A549 (cell line): ENCODE measurements around the gene PPP3CB. TPM values are rescaled to one million over a fixed set of nuclear protein-coding genes. Genes with fewer than 3 reads are reported as not detected.

Source experiments
- ATAC-seq, 2 experiments: fragments of 200-7000 bp in 1 of 2; fragments of >200 bp in 1 of 2; cut with Nextera tagmentation in 1 of 2; cut with Tn5 transposase in 1 of 2; 3 replicates each; pipeline versions ENCODE4 v1.8.0 to v1.9.1; 2018 to 2020; ENCODE audit warnings: mild to moderate bottlenecking in 1 of 2, moderate library complexity in 1 of 2
- CTCF ChIA-PET: fragments of 300-600 bp; sonication (Branson Sonifier 250); formaldehyde crosslinking; extraction: SDS; loops from one replicate; lab custom pipeline; 2021; ENCODE audit warnings: antibody characterized with exemption, inconsistent platforms; lab: Yijun Ruan, JAX
- POLR2A ChIA-PET: fragments of 350-600 bp; formaldehyde crosslinking; extraction: SDS; loops from one replicate; lab custom pipeline; 2021; ENCODE audit warnings: antibody characterized with exemption, inconsistent platforms; lab: Yijun Ruan, JAX
- DNase-seq, 2 experiments: peaks; one replicate each; pipeline versions ENCODE4 v3.0.0 to v3.0.0-alpha.2; 2011 to 2016; ENCODE audit warnings: low read depth in 1 of 2, low spot score in 1 of 2
- FAIRE-seq: peaks from 2 replicates; lab custom pipeline; 2011; peaks lifted over from hg19 to GRCh38; lab: Jason Lieb, UNC
- H3K27ac ChIP-seq, 2 experiments: fragments of >200 bp; sonication (Bioruptor Twin); formaldehyde crosslinking; 3 replicates each; pipeline ENCODE4 v1.5.1; 2016 to 2017
- H3K4me1 ChIP-seq: fragments of >200 bp; sonication (Bioruptor Twin); formaldehyde crosslinking; 3 replicates; pipeline ENCODE4 v1.6.1; 2016
- H3K4me2 ChIP-seq: fragments of >200 bp; sonication (Bioruptor Twin); formaldehyde crosslinking; 3 replicates; pipeline ENCODE4 v1.6.1; 2016
- H3K4me3 ChIP-seq: fragments of >200 bp; sonication (Bioruptor Twin); formaldehyde crosslinking; 3 replicates; pipeline ENCODE4 v1.5.1; 2016
- H3K9me3 ChIP-seq: fragments of >200 bp; sonication (Bioruptor Twin); formaldehyde crosslinking; 3 replicates; pipeline ENCODE4 v1.6.1; 2016
- ATOH8 ChIP-seq: fragments of 250-450 bp; sonication (Bioruptor Pico); IDR thresholded peaks from 2 replicates; pipeline ENCODE4 v1.5.0; 2020; ENCODE audit warnings: low read depth, mild to moderate bottlenecking, moderate library complexity
- BHLHE40 ChIP-seq: IDR thresholded peaks from 2 replicates; pipeline ENCODE4 v1.6.1; 2012; ENCODE audit warnings: low read depth, low read length, inconsistent platforms
- EHF ChIP-seq: fragments of 250-450 bp; sonication (Bioruptor Pico); IDR thresholded peaks from 2 replicates; pipeline ENCODE4 v1.5.0; 2020; ENCODE audit warnings: mild to moderate bottlenecking
- EHMT2 ChIP-seq: fragments of 200-600 bp; sonication (generic); IDR thresholded peaks from 2 replicates; pipeline ENCODE4 v1.6.1; 2016; ENCODE audit warnings: antibody characterized with exemption, low read depth, mild to moderate bottlenecking, moderate library complexity
- ELK1 ChIP-seq: fragments of 150-350 bp; IDR thresholded peaks from 2 replicates; pipeline ENCODE4 v1.6.1; 2014; ENCODE audit warnings: low read depth, mild to moderate bottlenecking, low read length
- FOSB ChIP-seq: fragments of 250-450 bp; sonication (Bioruptor Pico); IDR thresholded peaks from 2 replicates; pipeline ENCODE4 v1.5.0; 2020; ENCODE audit warnings: mild to moderate bottlenecking, moderate library complexity
- FOSL2 ChIP-seq, 2 experiments: fragments of 450-650 bp in 1 of 2; fragments of >200 bp in 1 of 2; sonication (Bioruptor Twin) in 1 of 2; formaldehyde crosslinking; IDR thresholded peaks; 2 replicates each; pipeline versions ENCODE4 v1.5.0 to v1.6.1; 2016 to 2020; ENCODE audit warnings: mild to moderate bottlenecking in 1 of 2, moderate library complexity in 1 of 2
- FOXS1 ChIP-seq: fragments of 250-450 bp; sonication (Bioruptor Pico); IDR thresholded peaks from 2 replicates; pipeline ENCODE4 v1.5.0; 2020; ENCODE audit warnings: mild to moderate bottlenecking, moderate library complexity
- HES2 ChIP-seq: fragments of >200 bp; sonication (Bioruptor Twin); formaldehyde crosslinking; IDR thresholded peaks from 2 replicates; pipeline ENCODE4 v1.6.1; 2016
- HEYL ChIP-seq: fragments of 250-450 bp; sonication (Bioruptor Pico); IDR thresholded peaks from 2 replicates; pipeline ENCODE4 v1.8.0; 2021; ENCODE audit warnings: mild to moderate bottlenecking, moderate library complexity
- HOXB5 ChIP-seq: fragments of 250-450 bp; sonication (Bioruptor Pico); IDR thresholded peaks from 2 replicates; pipeline ENCODE4 v1.5.0; 2020; ENCODE audit warnings: mild to moderate bottlenecking, moderate library complexity
- MAFK ChIP-seq: fragments of 450-650 bp; IDR thresholded peaks from 2 replicates; pipeline ENCODE4 v1.6.1; 2014; ENCODE audit not compliant: partially characterized antibody
- NPAS2 ChIP-seq: fragments of 250-450 bp; sonication (Bioruptor Pico); IDR thresholded peaks from 2 replicates; pipeline ENCODE4 v1.8.0; 2022; ENCODE audit warnings: mild to moderate bottlenecking, moderate library complexity, borderline replicate concordance
- PBX3 ChIP-seq: IDR thresholded peaks from 2 replicates; pipeline ENCODE4 v1.6.1; 2012
- POLR2A ChIP-seq: IDR thresholded peaks from 2 replicates; pipeline ENCODE4 v1.6.1; 2012; ENCODE audit warnings: mild to moderate bottlenecking, low read length
- RAD21 ChIP-seq, 2 experiments: fragments of >200 bp in 1 of 2; sonication (Bioruptor Twin) in 1 of 2; formaldehyde crosslinking in 1 of 2; IDR thresholded peaks in 1 of 2; conservative IDR thresholded peaks in 1 of 2; 2 replicates in 1 of 2; 3 replicates in 1 of 2; pipeline ENCODE4 v1.6.1; 2012 to 2018; ENCODE audit warnings: inconsistent platforms in 1 of 2
- RARB ChIP-seq: fragments of 250-450 bp; sonication (Bioruptor Pico); IDR thresholded peaks from 2 replicates; pipeline ENCODE4 v1.8.0; 2021; ENCODE audit warnings: mild to moderate bottlenecking, moderate library complexity
- TFCP2L1 ChIP-seq: fragments of 250-450 bp; sonication (Bioruptor Pico); IDR thresholded peaks from 2 replicates; pipeline ENCODE4 v1.5.0; 2021; ENCODE audit warnings: mild to moderate bottlenecking
- WGBS: methylation state at CpG from one replicate; pipeline ENCODE4 v1.1.6; 2017; ENCODE audit errors: missing lambda C conversion rate; 5-methylcytosine and 5-hydroxymethylcytosine counted together
- polyA plus RNA-seq, 4 experiments: library from polyadenylated mRNA; depleted of rRNA in 3 of 4; stranded (reverse); fragments of >200 nt; fragmentation: RNase III in 1 of 4; extraction: RNeasy Plus Mini Kit Qiagen cat#74134 plus additional on column Dnase treatment in 1 of 4; gene quantifications; 2 replicates in 3 of 4; 3 replicates in 1 of 4; pipeline ENCODE4 v1.2.3, GENCODE V29; 2011 to 2017

PPP3CB gene
- polyA plus RNA-seq, 2 of the 4 experiments (the other 2 are of a cell fraction): 20.8 to 25.4 TPM

GRCh38 chr10:73537709-73538108 is 41.9 kb upstream of the PPP3CB start:
- ATAC-seq (no peak), DNase-seq (no peak), FAIRE-seq (no peak)
- ChIA-PET CTCF (interaction anchor here (1.3 to 13.2 kb wide), 3 partner anchors 7 to 109 kb away, joined by 4 to 378 read pairs (median 78); partner anchors contain the start of gene MYOZ1), POLR2A (interaction anchor here (0.6 kb wide), 1 partner anchor 23 kb away, joined by 5 read pairs; no protein-coding TSS in a partner anchor)
- H3K4me3 ChIP-seq: no peak overlapping the region
- WGBS: 96% methylated on average over 7 of the region's 7 CpGs
- no peaks in the 10 kb centered on the region for H3K9me3 ChIP-seq
- no peak overlapping the region for H3K27ac ChIP-seq
- H3K4me2 ChIP-seq: no peak overlapping the region
- H3K4me1 ChIP-seq: no peaks in the 10 kb centered on the region
- no peak for TF ChIP-seq HOXB5
- no peak for TF ChIP-seq BHLHE40
- TF ChIP-seq POLR2A: no peak
- TF ChIP-seq HEYL (CRISPR knock-in tag): no peak
- TF ChIP-seq FOSB (CRISPR knock-in tag): no peak
- TF ChIP-seq EHMT2: no peak
- no peak for TF ChIP-seq MAFK
- TF ChIP-seq HES2: no peak
- no peak for TF ChIP-seq ATOH8 (CRISPR knock-in tag)
- no peak for TF ChIP-seq PBX3
- TF ChIP-seq RAD21 (conservative IDR thresholded peaks at IDR 0.05 in 1 of 2, IDR thresholded peaks at IDR 0.05 in 1 of 2): no peak
- TF ChIP-seq ELK1: no peak

- ATAC-seq: no peak
- ChIA-PET CTCF (interaction anchor here (1.3 to 13.2 kb wide), 3 partner anchors 7 to 109 kb away, joined by 4 to 378 read pairs (median 78); partner anchors contain the start of gene MYOZ1), POLR2A (interaction anchor here (1.1 kb wide), 1 partner anchor 88 kb away, joined by 3 read pairs; no protein-coding TSS in a partner anchor)
- no peak overlapping the region for H3K4me2 ChIP-seq
- no peaks in the 10 kb centered on the region for H3K9me3 ChIP-seq
- no peak for TF ChIP-seq FOXS1
- no peak for TF ChIP-seq EHMT2
- no peak for TF ChIP-seq FOSL2 (IDR thresholded peaks at IDR 0.05)
- no peak for TF ChIP-seq FOSL2 (CRISPR knock-in tag; IDR thresholded peaks at IDR 0.05)
- no peak for TF ChIP-seq RARB
- H3K4me1 ChIP-seq: no peaks in the 10 kb centered on the region
- no peak for FAIRE-seq
- 88% methylated on average over 2 of the region's 2 CpGs for whole genome bisulfite sequencing
- no peak for DNase-seq
- no peak overlapping the region for H3K4me3 ChIP-seq
- H3K27ac ChIP-seq: no peak overlapping the region
These were observed 41.5 kb upstream of the PPP3CB start for GRCh38 chr10:73537288-73537687.

- FAIRE-seq (no peak), DNase-seq (no peak), ATAC-seq (no peak)
- WGBS: 81% methylated on average over 1 of the region's 1 CpG
- TF ChIP-seq NPAS2 (no peak), EHF (no peak), ATOH8 (CRISPR knock-in tag) (no peak), ELK1 (no peak), TFCP2L1 (CRISPR knock-in tag) (no peak)
- CTCF ChIA-PET: interaction anchor here (0.6 to 13.2 kb wide), 2 partner anchors 47 to 112 kb away, joined by 4 to 378 read pairs; partner anchors contain the start of gene MYOZ1
- H3K27ac ChIP-seq: no peak overlapping the region
- H3K9me3 ChIP-seq: no peaks in the 10 kb centered on the region
- no peak overlapping the region for H3K4me2 ChIP-seq
- POLR2A ChIA-PET: no interaction called here
- no peak overlapping the region for H3K4me3 ChIP-seq
- H3K4me1 ChIP-seq: no peaks in the 10 kb centered on the region
These were observed 39.0 kb upstream of the PPP3CB start for GRCh38 chr10:73534857-73535256.
